Measurements from ENCODE around the gene SORCS1.
A peak's percentile ranks its signal among the peaks of the same experiment; 100 is the strongest.

DNA sequence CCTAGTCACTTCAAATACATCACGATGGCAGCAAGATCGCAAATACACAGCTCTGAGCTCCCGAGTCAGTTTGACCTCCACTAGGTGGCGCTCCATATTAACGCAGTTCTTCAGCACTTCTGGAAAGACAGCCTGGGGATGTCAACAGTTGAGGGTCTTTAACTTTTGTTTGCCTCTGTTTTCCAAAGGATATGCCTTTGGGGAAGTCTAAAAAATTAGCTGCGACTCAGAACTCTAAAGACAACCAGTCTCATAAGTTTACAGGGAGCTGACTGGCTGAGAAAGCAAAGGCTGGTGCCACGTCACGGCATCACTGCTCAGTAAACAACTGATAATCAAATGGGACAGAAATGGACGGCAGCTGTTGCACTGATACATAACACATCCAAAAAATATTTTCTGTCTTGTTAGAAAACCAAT lies 458.8 kb downstream of the SORCS1 start:
- TF ChIP-seq, protein P1, sequence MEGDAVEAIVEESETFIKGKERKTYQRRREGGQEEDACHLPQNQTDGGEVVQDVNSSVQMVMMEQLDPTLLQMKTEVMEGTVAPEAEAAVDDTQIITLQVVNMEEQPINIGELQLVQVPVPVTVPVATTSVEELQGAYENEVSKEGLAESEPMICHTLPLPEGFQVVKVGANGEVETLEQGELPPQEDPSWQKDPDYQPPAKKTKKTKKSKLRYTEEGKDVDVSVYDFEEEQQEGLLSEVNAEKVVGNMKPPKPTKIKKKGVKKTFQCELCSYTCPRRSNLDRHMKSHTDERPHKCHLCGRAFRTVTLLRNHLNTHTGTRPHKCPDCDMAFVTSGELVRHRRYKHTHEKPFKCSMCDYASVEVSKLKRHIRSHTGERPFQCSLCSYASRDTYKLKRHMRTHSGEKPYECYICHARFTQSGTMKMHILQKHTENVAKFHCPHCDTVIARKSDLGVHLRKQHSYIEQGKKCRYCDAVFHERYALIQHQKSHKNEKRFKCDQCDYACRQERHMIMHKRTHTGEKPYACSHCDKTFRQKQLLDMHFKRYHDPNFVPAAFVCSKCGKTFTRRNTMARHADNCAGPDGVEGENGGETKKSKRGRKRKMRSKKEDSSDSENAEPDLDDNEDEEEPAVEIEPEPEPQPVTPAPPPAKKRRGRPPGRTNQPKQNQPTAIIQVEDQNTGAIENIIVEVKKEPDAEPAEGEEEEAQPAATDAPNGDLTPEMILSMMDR (conservative IDR thresholded peaks at IDR 0.05 in 1 of 2, IDR thresholded peaks at IDR 0.05 in 1 of 2; ENCODE audit: low read depth in 1 of 2, low read length in 2 of 2): peak; percentile 67 to 74
- TF ChIP-seq EZH2 (IDR thresholded peaks at IDR 0.05; ENCODE audit: low read length, missing control alignments): no peak
